Endodermal cell (in vitro differentiated cells): ENCODE results near the gene MC2R. TPM values are rescaled to one million over a fixed set of nuclear protein-coding genes. Genes with fewer than 3 reads are reported as not detected.

Experiments used
- DNase-seq: peaks from one replicate; pipeline ENCODE4 v3.0.0-alpha.2; 2017
- H3K27ac ChIP-seq: 2 replicates; pipeline ENCODE4 v1.5.1; 2013; ENCODE audit warnings: mild to moderate bottlenecking, low read depth, low read length, moderate library complexity
- H3K27me3 ChIP-seq: 2 replicates; pipeline ENCODE4 v1.6.1; 2013; ENCODE audit warnings: mild to moderate bottlenecking, low read length, moderate library complexity; ENCODE audit not compliant: insufficient read depth, control insufficient read depth, poor library complexity, severe bottlenecking
- H3K36me3 ChIP-seq: 2 replicates; pipeline ENCODE4 v1.7.0; 2013; ENCODE audit warnings: mild to moderate bottlenecking, low read length, moderate library complexity; ENCODE audit not compliant: control insufficient read depth, insufficient read depth
- H3K4me1 ChIP-seq: one replicate; pipeline ENCODE4 v1.7.0; 2013; ENCODE audit warnings: low read length; ENCODE audit not compliant: control insufficient read depth, insufficient read depth
- H3K4me3 ChIP-seq: 2 replicates; pipeline ENCODE4 v1.5.1; 2013; ENCODE audit warnings: mild to moderate bottlenecking, low read length, moderate library complexity
- H3K9ac ChIP-seq: 2 replicates; pipeline ENCODE4 v1.6.1; 2013; ENCODE audit warnings: mild to moderate bottlenecking, low read length, moderate library complexity; ENCODE audit not compliant: poor library complexity, severe bottlenecking; ENCODE audit errors: extremely low read depth
- H3K9me3 ChIP-seq: 2 replicates; pipeline ENCODE4 v1.6.1; 2013; ENCODE audit warnings: mild to moderate bottlenecking, low read length, moderate library complexity; ENCODE audit not compliant: control insufficient read depth
- H3K27ac Mint-ChIP-seq: 2 replicates; pipeline ENCODE4 v1.8.0; 2020; ENCODE audit warnings: mixed read lengths
- H3K27me3 Mint-ChIP-seq: 2 replicates; pipeline ENCODE4 v1.8.0; 2021; ENCODE audit warnings: mild to moderate bottlenecking, mixed read lengths; ENCODE audit not compliant: insufficient read depth
- H3K36me3 Mint-ChIP-seq: 2 replicates; pipeline ENCODE4 v1.8.0; 2020; ENCODE audit warnings: low read depth, mixed read lengths
- H3K4me1 Mint-ChIP-seq: 2 replicates; pipeline ENCODE4 v1.8.0; 2020; ENCODE audit warnings: mixed read lengths
- H3K4me3 Mint-ChIP-seq: 2 replicates; pipeline ENCODE4 v1.8.0; 2020; ENCODE audit warnings: mild to moderate bottlenecking, moderate library complexity, mixed read lengths
- H3K9me3 Mint-ChIP-seq: 2 replicates; pipeline ENCODE4 v1.8.0; 2020; ENCODE audit warnings: mild to moderate bottlenecking, mixed read lengths
- CTCF ChIP-seq: fragments of 200-600 bp; sonication (generic); conservative IDR thresholded peaks from 2 replicates; pipeline ENCODE4 v1.5.0; 2021; ENCODE audit warnings: antibody characterized with exemption, mild to moderate bottlenecking
- WGBS, 2 experiments: methylation state at CpG; one replicate each; pipeline versions ENCODE4 v1.1.5 to v1.1.7; 2013; ENCODE audit warnings: missing lambda C conversion rate in 2 of 2, mixed read lengths in 1 of 2; ENCODE audit not compliant: insufficient coverage in 1 of 2, insufficient read length in 1 of 2; 5-methylcytosine and 5-hydroxymethylcytosine counted together
- total RNA-seq, 2 donors: library from RNA; stranded (reverse); fragmentation: NEBNext Ultra II Directional in 1 of 2; extraction: Animal tissue kit (Norgen Biotek cat#: 25700) in 1 of 2; gene quantifications; 2 replicates in 1 of 2; 3 replicates in 1 of 2; pipeline ENCODE4 v1.2.1, GENCODE V29; 2021

The MC2R gene
- total RNA-seq, 2 donors from 2014 or later = not detected

- Histone ChIP-seq H3K27ac (no peak overlapping the region), H3K9ac (no peak overlapping the region), H3K4me3 (no peak overlapping the region), H3K9me3 (no peaks in the 10 kb centered on the region), H3K36me3 (no peaks in the 10 kb centered on the region), H3K4me1 (no peaks in the 10 kb centered on the region), H3K27me3 (no peaks in the 10 kb centered on the region)
- H3K4me1 Mint-ChIP-seq = no peaks in the 10 kb centered on the region
- no peak overlapping the region for H3K4me3 Mint-ChIP-seq
- H3K27ac Mint-ChIP-seq = no peak overlapping the region
- no peaks in the 10 kb centered on the region for H3K9me3 Mint-ChIP-seq
- no peak for DNase-seq
- no peaks in the 10 kb centered on the region for H3K36me3 Mint-ChIP-seq
- 81 to 85% methylated on average over 5 to 6 of the region's 6 CpGs for WGBS, 2 experiments
- no peaks in the 10 kb centered on the region for H3K27me3 Mint-ChIP-seq
- TF ChIP-seq CTCF = peak; percentile 36
These were observed 19.8 kb downstream of the MC2R start for GRCh38 chr18:13895505-13896033.

GRCh38 chr18:13894531-13894930 is 20.8 kb downstream of the MC2R start:
- no peak overlapping the region for H3K9ac ChIP-seq
- no peaks in the 10 kb centered on the region for H3K9me3 ChIP-seq
- H3K27me3 Mint-ChIP-seq = no peaks in the 10 kb centered on the region
- no peaks in the 10 kb centered on the region for H3K36me3 Mint-ChIP-seq
- H3K4me1 ChIP-seq = no peaks in the 10 kb centered on the region
- WGBS, 2 experiments = 80 to 93% methylated on average over 4 to 5 of the region's 5 CpGs
- no peaks in the 10 kb centered on the region for H3K4me1 Mint-ChIP-seq
- no peak overlapping the region for H3K27ac ChIP-seq
- H3K36me3 ChIP-seq = no peaks in the 10 kb centered on the region
- H3K27me3 ChIP-seq = no peaks in the 10 kb centered on the region
- H3K9me3 Mint-ChIP-seq = no peaks in the 10 kb centered on the region
- no peak overlapping the region for H3K4me3 Mint-ChIP-seq
- DNase-seq = no peak
- no peak overlapping the region for H3K27ac Mint-ChIP-seq
- H3K4me3 ChIP-seq = no peak overlapping the region
- no peak for TF ChIP-seq CTCF

- Mint-ChIP-seq H3K27me3 (no peaks in the 10 kb centered on the region), H3K4me1 (no peaks in the 10 kb centered on the region), H3K4me3 (no peak overlapping the region), H3K36me3 (no peaks in the 10 kb centered on the region), H3K9me3 (no peaks in the 10 kb centered on the region), H3K27ac (no peak overlapping the region)
- DNase-seq = no peak
- Histone ChIP-seq H3K36me3 (no peaks in the 10 kb centered on the region), H3K9ac (no peak overlapping the region), H3K4me1 (no peaks in the 10 kb centered on the region), H3K27me3 (no peaks in the 10 kb centered on the region), H3K4me3 (no peak overlapping the region), H3K9me3 (no peaks in the 10 kb centered on the region), H3K27ac (no peak overlapping the region)
- TF ChIP-seq CTCF = no peak
- 82 to 92% methylated on average over 3 of the region's 3 CpGs for WGBS, 2 experiments
These were observed 21.9 kb downstream of the MC2R start for GRCh38 chr18:13893418-13893760.
